CD4-positive, alpha-beta T cell treated with Interleukin-15 for 4 hours (primary cell): Measurements from ENCODE around the gene HSD17B8.
A peak's percentile ranks its signal among the peaks of the same experiment; 100 is the strongest.
"Not testable (repeated sequence)": the region's sequence is repeated elsewhere in the genome, so short reads cannot be mapped to it uniquely, and the experiment has no call there.

Experiments used
- DNase-seq: peaks from one replicate; pipeline ENCODE4 v3.0.0-alpha.2; 2020; ENCODE audit warnings: low spot score

HSD17B8 gene

DNA sequence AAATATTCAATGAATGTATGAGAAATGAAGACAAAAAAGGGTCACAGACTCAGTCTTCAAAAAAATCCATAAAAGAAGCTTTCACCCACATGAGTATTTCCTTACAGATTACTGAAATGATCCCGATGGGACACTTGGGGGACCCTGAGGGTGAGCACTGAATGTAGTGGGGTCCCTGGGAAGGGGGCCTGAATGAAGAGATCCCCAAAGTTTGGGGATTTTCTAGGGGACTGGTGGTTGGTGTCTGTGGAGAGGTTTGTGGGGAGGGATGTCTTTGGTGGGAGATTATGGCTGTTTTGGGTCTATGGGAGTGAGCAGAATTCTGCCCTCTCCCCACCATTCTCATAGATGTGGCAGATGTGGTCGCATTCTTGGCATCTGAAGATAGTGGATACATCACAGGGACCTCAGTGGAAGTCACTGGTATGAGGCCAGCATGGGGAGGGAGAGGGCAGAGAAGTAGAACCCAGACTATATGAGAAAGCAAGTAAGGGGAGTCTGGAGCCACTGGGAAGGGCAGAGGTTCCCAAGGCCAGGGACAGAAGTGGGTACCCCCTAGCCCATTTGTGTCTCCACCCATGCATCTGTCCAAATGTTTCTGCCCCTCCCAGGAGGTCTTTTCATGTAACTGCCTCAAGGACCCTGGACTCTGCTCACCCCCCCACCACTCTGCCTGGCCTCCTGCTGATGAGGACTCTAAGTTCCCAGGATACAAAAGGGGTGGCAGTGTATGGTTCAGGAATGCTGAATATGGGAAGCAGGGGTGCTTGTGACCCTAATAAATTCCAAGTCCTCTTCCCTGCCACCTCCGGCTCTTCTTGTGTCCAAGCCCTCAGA lies 1.8 kb downstream of the HSD17B8 start:
- DNase-seq = no peak

DNA sequence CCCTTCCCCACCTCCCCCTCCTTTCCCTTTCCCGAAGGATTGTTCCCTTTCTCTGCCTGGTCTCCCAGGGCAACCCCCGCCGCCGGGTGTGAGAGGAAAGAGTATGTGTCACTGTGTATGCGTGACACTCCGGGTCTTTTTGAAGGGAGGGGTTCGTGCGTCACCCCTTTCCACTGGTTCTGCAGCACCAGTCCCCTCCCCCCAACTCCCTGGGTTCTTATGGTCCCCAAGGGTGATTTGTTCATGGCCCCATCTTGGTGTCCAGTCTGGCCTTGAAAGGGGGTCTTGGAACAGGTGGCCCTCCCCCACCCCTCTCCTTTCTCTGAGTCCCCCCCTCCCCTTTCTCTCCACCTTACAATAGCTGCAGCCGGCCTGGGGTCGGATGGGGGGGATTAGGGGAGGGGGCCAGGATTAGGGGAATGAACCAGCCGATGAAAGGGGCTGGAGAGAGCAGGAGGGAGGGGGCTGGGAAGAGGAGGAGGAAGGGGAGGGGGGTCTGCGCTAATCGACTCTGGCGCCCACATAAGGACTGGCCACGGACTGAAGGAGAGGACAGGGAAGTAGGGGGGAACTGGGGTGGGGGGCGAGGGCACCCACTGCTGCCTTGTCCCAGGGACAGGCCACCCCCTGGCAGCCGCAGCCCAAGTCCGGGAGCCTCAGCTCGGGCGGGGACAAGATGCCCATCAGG lies 2.6 kb downstream of the HSD17B8 start:
- DNase-seq = no peak

DNA sequence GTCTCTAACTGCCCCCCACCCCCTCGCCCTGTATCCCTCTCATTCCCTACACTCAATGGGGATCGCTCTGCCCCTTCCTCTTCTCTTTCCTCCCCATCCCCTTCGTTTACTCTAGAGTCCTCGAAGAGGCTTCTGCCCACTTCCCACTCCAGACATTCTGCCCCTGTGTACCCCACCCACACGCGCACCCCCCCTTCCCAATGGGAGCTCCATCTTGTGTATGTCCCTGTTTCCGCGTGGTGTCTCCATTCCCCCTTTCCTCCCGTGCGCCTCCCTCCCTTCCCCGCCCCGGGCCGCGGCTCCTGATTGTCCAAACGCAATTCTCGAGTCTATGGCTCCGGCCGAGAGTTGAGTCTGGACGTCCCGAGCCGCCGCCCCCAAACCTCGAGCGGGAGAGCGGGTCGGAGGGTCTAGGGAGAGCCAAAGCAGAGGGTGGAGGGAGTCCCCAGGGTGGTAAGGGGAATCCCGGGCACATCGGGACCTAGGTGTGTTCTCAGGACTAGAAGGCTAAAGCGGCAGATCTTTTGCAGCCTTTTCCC lies 3.2 kb downstream of the HSD17B8 start:
- no peak for DNase-seq

DNA sequence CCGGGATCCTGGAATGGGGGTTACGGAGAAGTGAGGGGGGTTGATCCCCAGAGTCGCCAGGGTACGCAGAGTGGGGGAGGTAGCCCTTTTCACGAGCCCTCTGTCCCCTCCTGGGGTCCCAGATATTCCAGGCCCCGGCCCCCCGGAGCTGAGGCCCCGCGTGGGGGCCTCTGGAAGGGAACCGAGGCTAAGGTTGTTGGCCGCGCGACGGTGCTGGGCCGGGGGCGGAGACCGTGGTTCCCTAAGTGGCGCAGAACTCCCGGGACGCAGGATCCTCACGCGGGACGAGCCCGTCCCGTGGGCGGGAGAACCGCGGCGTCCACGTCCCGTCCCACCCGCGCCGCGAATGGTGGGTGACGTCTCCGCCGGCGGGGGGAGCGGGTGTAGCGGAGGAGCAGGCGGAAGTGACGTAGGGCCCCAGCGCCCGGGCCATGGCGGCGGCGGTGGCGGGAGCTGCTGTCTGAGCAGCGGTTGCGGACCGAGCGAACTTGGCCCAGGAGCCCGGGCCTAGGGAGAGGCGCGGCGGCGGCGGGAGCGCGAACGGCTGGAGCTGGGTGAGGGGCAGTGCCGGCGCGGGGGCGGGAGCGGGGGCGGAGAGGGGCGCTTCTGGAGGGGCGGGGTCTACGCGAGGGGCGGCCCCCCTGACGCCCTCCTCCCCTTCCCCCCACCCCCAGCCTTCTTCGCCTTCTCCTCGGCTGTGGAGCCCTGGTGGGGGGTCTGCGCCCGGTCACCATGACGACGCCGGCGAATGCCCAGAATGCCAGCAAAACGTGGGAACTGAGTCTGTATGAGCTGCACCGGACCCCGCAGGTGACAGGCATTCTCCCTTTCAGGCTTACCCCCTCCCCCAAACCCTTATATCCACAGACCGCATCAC lies 3.9 kb downstream of the HSD17B8 start, which contains the start of gene RING1:
RING1 (plus strand) TSS at position 410 of the 877 bp plus-strand sequence; CDS start at position 733, 323 bp downstream.
- peak; percentile 81 for DNase-seq

DNA sequence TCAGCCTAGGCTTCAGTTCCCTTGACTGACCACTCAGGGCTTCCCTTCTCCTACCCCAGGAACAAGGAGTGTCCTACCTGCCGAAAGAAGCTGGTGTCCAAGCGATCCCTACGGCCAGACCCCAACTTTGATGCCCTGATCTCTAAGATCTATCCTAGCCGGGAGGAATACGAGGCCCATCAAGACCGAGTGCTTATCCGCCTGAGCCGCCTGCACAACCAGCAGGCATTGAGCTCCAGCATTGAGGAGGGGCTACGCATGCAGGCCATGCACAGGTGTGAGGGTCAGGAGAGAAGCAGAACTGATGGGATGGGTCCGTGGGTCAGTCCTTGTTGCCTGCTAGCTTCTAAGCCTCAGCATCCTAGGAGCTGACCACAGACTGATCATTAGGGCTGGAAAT lies 5.4 kb downstream of the HSD17B8 start:
- DNase-seq = no peak

DNA sequence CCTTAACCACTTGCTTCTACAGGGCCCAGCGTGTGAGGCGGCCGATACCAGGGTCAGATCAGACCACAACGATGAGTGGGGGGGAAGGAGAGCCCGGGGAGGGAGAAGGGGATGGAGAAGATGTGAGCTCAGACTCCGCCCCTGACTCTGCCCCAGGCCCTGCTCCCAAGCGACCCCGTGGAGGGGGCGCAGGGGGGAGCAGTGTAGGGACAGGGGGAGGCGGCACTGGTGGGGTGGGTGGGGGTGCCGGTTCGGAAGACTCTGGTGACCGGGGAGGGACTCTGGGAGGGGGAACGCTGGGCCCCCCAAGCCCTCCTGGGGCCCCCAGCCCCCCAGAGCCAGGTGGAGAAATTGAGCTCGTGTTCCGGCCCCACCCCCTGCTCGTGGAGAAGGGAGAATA lies 6.7 kb downstream of the HSD17B8 start:
- no peak for DNase-seq

DNA sequence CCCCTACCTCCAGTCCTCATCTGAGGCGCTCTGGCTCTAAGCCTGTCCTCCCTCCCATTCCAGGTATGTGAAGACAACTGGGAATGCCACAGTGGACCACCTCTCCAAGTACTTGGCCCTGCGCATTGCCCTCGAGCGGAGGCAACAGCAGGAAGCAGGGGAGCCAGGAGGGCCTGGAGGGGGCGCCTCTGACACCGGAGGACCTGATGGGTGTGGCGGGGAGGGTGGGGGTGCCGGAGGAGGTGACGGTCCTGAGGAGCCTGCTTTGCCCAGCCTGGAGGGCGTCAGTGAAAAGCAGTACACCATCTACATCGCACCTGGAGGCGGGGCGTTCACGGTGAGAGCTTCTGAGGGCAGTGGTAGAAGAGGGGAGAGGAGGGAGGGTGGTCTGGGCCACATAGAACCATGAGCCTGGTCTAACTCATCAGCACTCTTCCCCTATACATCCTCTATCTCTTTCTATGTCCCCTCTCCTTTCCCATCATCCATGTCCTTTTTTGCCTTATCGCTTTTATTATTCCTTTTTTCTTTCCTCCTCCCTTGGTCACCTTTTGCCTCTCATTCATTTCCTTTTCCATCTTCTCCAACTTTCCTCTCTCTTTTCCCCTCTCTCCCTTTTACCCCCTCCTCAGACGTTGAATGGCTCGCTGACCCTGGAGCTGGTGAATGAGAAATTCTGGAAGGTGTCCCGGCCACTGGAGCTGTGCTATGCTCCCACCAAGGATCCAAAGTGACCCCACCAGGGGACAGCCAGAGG lies 7.4 kb downstream of the HSD17B8 start:
- DNase-seq = no peak

DNA sequence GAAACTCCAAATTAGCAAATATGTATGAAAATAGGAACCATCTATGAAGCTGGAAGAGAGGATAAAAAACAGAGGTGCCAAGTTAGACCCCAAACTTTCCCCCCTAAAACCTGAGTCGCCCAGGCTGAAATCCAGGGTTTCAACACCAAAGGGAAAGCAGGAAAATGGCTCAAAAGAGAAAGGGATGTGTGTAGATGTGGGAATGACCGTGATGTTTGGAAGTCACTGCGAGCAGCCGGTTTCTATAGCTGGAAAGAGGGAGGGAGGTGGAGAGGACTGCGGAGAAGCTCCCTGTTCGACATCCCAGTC lies 8.4 kb downstream of the HSD17B8 start:
- DNase-seq = no peak

DNA sequence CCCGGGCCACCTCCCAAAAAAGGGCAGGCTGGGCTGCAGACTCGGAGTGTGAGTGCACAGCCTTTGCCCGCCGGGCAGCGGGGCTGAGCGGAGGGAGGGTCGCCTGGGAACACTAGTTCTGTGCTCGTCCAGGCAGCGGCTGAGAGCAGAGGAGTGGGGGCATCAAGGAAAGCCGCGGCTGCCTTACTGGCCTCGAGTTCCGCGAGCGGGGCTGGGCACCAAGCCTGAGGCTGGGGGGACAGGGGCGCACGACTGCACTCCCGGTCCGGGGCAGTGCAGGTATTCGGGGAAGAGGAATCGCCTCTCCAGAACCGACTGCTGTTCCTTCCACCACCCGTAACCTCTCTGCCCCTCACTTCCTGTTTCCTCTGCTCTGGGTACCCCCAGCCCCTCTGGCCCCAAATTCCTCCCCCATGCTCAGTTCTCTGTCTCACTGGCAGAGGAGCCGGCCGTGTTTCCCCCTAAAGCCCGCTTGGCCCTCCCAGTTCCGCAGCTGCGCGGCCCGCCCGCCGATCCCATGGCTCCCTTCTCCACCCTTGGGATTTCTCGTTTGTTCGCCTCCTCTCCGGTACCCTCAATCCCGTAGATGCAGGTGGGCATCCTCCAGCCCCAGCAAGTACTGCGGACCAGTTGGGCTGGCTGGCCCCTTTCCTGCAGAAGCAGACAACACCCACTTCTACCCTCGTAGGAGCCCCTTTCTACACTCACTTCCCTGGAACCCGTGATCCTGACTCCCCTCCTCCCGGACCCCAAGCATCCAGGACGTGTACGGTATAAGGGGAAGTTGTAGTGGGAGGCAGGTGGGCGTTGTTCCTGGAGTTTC lies 8.9 kb downstream of the HSD17B8 start:
- no peak for DNase-seq

DNA sequence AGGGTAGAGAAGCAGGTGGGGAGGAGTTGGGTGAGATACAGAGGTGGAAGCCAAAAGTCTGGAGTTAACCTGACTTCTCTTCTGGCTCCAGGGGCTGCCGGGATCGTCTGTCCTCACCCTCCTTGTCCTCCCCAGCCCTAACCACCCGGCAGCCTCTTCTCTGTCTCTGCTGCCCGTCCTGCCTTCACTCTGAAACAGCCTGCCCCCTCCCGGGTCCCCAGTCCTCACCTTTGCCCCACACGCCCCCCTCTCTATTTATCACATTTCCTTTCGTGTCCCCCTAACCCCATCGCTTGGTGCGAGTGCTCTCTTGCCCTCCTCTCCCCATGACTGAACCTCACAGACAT lies 9.5 kb downstream of the HSD17B8 start:
- DNase-seq = no peak

DNA sequence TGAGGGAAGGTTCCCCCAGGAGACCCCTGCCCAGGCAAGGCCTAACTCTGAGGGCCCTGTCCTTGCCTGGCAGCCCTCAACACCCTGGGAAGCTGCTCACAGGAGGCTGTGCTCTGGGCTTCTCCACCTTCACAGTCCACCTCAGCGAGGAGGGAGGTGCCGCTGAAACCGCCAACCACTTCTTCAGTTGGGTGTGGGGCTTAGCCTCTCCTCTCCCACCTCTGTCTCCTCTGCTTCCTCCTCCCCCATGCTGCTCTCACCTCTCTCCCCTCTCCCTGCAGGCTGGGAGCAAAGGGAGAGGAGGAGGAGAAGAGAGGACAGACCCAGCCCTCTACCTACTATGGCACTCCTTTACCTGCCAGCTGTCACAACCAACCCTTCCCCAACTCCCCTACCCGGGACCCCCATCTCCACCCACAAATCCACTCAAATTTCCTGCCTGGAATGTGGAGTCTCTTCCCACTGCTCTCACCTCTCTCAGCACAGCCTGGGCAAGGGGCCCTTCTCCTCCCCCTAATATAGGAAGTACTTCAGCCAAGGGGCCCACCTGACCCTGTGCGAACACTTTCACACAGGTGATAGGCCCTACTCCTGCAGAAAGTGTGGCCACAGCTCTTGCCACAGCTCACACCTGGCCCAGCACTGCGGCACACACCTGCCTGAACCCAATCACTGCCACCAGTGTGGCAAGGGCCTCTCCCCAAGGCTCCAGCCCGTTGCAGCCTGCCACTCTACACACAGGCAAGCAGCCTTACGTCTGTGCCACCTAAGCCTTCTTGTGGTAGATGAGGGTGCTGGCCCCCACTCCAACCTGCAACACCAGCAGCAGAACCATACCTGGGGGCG lies 11.0 kb downstream of the HSD17B8 start:
- no peak for DNase-seq

DNA sequence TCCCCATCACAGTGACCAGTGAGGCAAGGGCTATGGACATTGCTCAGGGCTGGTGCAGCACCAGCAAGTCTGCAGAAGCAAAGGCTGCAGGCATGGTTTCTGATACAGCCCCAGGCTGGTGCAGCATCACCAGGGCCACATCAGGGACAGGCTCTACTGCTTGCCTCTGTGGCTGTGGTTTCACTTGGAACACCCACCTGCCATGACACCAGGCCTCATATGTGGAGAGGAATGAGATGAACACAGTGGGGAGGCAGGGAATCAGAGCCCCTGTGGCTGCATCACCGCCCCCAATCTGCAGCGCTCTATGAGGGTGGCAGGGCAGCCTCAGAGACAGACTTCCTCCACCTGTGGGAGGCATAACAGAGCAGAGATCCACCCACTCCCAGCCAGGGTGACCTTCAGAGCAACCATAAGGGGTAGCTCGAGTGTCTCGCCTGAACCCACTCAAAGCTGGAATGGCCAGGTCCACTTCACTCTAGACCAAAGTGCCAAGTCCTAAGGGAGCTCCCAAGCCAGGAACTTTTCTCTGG lies 11.7 kb downstream of the HSD17B8 start:
- no peak for DNase-seq

DNA sequence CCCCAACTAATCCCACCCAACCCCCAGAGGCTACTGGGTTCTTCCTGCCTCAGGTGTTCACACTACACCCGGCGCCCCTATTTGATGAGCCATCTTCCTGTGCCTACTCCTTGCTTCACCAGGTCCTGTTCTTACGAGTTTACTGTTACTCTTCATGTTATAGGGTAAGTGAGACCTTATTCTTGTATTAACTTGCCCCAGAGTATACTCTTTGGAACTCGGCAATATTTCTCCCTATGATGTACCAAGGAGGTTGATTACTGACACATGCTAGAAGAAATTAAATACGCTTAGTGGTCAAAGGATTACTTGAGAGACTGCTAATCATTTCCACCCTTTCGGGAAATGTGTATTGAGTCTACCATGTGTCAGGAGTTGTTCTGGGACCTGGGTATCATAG lies 12.8 kb downstream of the HSD17B8 start:
- no peak for DNase-seq

DNA sequence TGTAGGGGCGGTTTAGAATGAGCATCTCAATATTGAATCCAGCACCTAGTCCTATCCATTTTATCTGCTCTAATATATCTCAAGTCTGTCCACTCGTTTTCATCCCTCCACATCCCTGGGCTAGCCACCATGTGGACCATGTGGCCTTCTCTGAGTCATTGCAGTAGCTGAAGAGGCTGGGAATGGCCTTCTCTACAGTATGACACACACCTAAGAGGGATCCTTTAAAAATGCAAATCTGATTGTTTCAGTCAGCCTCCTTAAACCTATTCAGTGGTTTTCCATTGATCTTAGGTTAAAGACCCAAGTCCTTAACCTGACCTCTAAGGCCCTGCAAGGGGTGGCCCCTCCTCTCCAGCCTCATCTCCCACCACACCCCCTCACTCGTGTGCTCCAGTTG lies 13.2 kb downstream of the HSD17B8 start:
- no peak for DNase-seq

DNA sequence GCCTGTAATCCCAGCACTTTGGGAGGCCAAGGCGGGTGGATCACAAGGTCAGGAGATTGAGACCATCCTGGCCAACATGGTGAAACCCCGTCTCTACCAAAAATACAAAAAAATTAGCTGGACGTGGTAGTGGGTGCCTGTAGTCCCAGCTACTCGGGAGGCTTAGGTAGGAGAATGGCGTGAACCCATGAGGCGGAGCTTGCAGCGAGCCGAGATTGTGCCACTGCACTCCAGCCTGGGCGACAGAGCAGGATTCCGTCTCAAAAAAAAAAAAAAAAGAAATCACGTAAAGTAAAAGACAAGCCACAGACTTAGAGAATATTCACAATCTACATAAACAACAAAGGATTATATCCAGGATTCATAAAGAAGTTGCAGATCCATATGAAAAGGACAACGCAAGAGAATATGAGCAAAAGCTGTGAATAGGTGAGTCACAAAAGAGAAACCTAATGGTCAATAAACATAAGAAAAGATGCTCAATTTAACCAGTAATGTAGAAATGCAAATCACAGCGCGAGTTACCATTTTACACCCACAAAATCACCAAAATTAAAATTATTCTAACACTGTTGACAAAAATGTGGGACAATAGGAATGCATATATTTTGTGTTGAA lies 22.2 kb downstream of the HSD17B8 start:
- DNase-seq = not testable (repeated sequence)

DNA sequence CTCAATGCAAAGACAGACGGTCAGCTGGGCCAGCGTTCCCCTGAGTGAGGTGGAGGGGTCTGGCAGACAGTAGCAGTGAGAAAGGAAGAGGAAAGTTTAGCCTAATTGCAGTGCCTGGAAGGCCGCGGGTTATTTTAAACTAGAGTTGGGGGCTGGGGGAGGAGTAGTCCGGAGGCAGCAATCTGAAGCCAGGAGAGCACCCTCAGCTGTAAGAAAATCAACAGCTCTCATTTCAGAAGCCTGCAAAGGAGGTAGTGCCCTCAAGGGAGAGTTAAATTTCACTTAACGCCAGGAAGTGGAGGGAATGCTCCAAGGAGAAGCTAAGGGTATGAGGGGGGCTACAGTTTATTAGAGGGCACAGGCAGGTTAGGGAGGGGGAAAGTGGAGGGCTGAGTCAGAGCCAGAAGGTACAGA lies 30.8 kb downstream of the HSD17B8 start:
- DNase-seq = no peak

DNA sequence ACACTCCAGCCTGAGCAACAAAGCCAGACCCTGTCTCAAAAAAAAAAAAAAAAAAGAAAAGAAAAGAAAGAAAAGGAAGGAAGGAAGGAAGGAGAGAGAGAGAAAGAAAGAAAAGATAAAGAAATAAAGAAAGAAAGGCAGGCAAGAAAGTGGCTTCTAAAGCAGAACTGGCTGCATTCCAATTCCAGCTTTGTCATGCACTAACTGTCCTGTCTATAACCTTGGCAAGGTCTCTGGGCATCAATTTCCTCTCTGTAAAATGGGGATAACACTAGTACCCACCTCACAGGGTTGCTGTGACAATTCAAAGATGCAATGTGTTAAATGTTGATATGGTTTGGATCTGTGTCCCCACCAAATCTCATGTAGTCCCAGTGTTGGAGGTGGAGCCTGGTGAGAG lies 31.9 kb downstream of the HSD17B8 start:
- DNase-seq = no peak

DNA sequence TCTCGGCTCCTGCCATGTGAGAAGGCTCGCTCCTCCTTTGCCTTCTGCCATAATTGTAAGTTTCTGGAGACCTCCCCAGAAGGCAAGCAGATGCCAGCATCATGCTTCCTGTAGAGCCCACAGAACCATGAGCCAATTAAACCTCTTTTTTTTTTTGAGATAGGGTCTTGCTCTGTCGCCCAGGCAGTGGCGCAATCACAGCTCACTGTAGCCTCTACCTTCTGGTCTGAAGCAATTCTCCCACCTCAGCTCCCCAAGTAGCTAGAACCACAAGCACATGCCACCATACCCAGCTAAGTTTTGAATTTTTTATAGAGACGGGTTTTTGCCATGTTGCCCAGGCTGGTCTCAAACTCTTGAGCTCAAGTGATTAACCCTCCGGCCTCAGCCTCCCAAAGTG lies 32.4 kb downstream of the HSD17B8 start:
- no peak for DNase-seq

DNA sequence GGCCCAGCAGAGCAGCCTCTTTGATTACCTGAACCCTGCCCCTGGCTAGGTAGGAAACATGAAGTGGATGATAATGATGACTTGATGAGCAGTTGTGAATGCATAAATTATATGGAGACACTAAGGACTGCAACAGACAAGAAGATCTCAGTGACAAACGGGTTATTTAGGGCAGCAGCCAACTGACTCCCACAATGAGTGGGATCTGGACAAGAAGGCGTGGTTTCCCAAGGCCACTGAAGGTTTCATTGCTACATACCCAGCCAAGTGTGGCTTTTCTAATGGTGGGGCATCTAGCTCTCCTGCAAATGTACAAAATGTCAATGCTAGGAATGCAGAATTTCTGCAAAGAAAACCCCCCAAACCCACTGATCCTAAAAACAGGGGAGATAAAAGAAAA lies 33.3 kb downstream of the HSD17B8 start:
- DNase-seq = no peak
